Measurements from ENCODE around the gene MIPOL1. TPM values are rescaled to one million over a fixed set of nuclear protein-coding genes. Genes with fewer than 3 reads are reported as not detected.
A peak's percentile ranks its signal among the peaks of the same experiment; 100 is the strongest.

Gene MIPOL1
- total and polyA plus RNA-seq, 2 of the 13 experiments (the other 11 are each of a cell fraction or from before 2014, with no cell fraction given) = 8.6 to 34.2 TPM

DNA sequence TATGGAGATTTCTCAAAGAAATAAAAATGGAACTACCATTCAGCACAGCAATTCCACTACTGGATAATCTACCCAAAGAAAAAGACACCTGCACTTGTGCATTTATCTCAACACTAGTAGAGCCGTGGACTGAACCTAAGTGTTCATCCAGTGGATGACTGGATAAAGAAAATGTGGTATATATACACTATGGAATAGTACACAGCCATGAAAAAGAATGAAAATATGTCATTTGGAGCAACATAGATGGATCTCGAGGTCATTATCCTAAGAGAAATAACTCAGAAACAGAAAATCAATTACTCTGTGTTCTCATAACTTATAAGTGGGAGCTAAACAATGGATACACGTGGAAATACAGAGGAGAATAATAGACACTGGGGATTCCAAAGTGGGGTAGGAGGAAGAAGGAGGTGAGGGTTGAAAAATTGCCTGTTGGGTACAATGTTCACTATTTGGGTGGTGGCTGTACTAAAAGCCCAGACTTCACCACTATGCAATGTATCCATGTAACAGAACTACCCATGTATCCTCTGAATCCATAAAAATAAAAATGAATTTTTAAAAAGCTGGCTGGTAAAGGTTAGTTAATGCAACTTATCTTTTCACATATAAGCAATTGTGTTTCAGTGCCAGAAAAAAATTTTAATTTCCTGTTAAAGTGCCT lies 266.6 kb downstream of the MIPOL1 start (continued):
- TF ChIP-seq, protein P1, sequence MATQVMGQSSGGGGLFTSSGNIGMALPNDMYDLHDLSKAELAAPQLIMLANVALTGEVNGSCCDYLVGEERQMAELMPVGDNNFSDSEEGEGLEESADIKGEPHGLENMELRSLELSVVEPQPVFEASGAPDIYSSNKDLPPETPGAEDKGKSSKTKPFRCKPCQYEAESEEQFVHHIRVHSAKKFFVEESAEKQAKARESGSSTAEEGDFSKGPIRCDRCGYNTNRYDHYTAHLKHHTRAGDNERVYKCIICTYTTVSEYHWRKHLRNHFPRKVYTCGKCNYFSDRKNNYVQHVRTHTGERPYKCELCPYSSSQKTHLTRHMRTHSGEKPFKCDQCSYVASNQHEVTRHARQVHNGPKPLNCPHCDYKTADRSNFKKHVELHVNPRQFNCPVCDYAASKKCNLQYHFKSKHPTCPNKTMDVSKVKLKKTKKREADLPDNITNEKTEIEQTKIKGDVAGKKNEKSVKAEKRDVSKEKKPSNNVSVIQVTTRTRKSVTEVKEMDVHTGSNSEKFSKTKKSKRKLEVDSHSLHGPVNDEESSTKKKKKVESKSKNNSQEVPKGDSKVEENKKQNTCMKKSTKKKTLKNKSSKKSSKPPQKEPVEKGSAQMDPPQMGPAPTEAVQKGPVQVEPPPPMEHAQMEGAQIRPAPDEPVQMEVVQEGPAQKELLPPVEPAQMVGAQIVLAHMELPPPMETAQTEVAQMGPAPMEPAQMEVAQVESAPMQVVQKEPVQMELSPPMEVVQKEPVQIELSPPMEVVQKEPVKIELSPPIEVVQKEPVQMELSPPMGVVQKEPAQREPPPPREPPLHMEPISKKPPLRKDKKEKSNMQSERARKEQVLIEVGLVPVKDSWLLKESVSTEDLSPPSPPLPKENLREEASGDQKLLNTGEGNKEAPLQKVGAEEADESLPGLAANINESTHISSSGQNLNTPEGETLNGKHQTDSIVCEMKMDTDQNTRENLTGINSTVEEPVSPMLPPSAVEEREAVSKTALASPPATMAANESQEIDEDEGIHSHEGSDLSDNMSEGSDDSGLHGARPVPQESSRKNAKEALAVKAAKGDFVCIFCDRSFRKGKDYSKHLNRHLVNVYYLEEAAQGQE (IDR thresholded peaks at IDR 0.05; ENCODE audit: borderline replicate concordance in 1 of 2, low read depth in 1 of 2, low read length in 2 of 2) = no peak
- TF ChIP-seq GATAD2A (CRISPR knock-in tag; IDR thresholded peaks at IDR 0.05) = 0 out of 2 replicates have a peak, but pooled peaks have one; percentile 8
- TF ChIP-seq, protein P2, sequence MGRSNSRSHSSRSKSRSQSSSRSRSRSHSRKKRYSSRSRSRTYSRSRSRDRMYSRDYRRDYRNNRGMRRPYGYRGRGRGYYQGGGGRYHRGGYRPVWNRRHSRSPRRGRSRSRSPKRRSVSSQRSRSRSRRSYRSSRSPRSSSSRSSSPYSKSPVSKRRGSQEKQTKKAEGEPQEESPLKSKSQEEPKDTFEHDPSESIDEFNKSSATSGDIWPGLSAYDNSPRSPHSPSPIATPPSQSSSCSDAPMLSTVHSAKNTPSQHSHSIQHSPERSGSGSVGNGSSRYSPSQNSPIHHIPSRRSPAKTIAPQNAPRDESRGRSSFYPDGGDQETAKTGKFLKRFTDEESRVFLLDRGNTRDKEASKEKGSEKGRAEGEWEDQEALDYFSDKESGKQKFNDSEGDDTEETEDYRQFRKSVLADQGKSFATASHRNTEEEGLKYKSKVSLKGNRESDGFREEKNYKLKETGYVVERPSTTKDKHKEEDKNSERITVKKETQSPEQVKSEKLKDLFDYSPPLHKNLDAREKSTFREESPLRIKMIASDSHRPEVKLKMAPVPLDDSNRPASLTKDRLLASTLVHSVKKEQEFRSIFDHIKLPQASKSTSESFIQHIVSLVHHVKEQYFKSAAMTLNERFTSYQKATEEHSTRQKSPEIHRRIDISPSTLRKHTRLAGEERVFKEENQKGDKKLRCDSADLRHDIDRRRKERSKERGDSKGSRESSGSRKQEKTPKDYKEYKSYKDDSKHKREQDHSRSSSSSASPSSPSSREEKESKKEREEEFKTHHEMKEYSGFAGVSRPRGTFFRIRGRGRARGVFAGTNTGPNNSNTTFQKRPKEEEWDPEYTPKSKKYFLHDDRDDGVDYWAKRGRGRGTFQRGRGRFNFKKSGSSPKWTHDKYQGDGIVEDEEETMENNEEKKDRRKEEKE (IDR thresholded peaks at IDR 0.05) = no peak
- TF ChIP-seq, protein P3, sequence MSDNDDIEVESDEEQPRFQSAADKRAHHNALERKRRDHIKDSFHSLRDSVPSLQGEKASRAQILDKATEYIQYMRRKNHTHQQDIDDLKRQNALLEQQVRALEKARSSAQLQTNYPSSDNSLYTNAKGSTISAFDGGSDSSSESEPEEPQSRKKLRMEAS (IDR thresholded peaks at IDR 0.05) = no peak
- TF ChIP-seq ZNF788 (CRISPR knock-in tag; IDR thresholded peaks at IDR 0.05; ENCODE audit: borderline replicate concordance) = no peak
- TF ChIP-seq KDM4B (CRISPR knock-in tag; IDR thresholded peaks at IDR 0.05) = no peak
- TF ChIP-seq MED13 (CRISPR knock-in tag; IDR thresholded peaks at IDR 0.05) = peak; percentile 69; the same call in 1 of the 2 replicates
- TF ChIP-seq, protein P4, sequence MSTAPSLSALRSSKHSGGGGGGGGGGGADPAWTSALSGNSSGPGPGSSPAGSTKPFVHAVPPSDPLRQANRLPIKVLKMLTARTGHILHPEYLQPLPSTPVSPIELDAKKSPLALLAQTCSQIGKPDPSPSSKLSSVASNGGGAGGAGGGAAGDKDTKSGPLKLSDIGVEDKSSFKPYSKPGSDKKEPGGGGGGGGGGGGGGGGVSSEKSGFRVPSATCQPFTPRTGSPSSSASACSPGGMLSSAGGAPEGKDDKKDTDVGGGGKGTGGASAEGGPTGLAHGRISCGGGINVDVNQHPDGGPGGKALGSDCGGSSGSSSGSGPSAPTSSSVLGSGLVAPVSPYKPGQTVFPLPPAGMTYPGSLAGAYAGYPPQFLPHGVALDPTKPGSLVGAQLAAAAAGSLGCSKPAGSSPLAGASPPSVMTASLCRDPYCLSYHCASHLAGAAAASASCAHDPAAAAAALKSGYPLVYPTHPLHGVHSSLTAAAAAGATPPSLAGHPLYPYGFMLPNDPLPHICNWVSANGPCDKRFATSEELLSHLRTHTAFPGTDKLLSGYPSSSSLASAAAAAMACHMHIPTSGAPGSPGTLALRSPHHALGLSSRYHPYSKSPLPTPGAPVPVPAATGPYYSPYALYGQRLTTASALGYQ (CRISPR knock-in tag; IDR thresholded peaks at IDR 0.05) = 0 out of 2 replicates have a peak, but pooled peaks have one; percentile 15
- TF ChIP-seq, protein P5, sequence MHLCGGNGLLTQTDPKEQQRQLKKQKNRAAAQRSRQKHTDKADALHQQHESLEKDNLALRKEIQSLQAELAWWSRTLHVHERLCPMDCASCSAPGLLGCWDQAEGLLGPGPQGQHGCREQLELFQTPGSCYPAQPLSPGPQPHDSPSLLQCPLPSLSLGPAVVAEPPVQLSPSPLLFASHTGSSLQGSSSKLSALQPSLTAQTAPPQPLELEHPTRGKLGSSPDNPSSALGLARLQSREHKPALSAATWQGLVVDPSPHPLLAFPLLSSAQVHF (CRISPR knock-in tag; IDR thresholded peaks at IDR 0.05) = no peak
- TF ChIP-seq, protein P6, sequence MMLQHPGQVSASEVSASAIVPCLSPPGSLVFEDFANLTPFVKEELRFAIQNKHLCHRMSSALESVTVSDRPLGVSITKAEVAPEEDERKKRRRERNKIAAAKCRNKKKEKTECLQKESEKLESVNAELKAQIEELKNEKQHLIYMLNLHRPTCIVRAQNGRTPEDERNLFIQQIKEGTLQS (CRISPR knock-in tag; IDR thresholded peaks at IDR 0.05) = no peak
